H1 (cell line): Measurements from ENCODE around the gene MIXL1. TPM values are rescaled to one million over a fixed set of nuclear protein-coding genes. Genes with fewer than 3 reads are reported as not detected.

ENCODE experiments used
- CEBPB ChIP-seq: IDR thresholded peaks from 2 replicates; pipeline ENCODE4 v1.6.1; 2012; ENCODE audit warnings: low read depth, low read length
- TEAD4 ChIP-seq: IDR thresholded peaks from 2 replicates; pipeline ENCODE4 v1.6.1; 2012; ENCODE audit warnings: low read depth, low read length, inconsistent platforms, mixed read lengths
- polyA plus RNA-seq, 7 experiments: library from polyadenylated mRNA; depleted of rRNA in 3 of 7; stranded (reverse) in 5 of 7; unstranded in 2 of 7; fragments of >200 nt in 5 of 7; fragments of 200-250 nt in 2 of 7; gene quantifications; 1 replicate in 5 of 7; 2 replicates in 1 of 7; 4 replicates in 1 of 7; pipeline versions ENCODE4 v1.2.1 to v1.2.3, GENCODE V29; 2011 to 2013; ENCODE audit warnings: missing spikeins in 2 of 7, mixed read lengths in 2 of 7
- total RNA-seq: library from RNA; stranded (reverse); fragmentation: NEBNext Ultra II Directional; extraction: Animal tissue kit (Norgen Biotek cat#: 25700); gene quantifications from 2 replicates; pipeline ENCODE4 v1.2.1, GENCODE V29; 2021
- TF ChIP-seq, protein P1 (sequence below): IDR thresholded peaks from 2 replicates; pipeline ENCODE4 v1.6.1; 2012; ENCODE audit warnings: inconsistent platforms

The MIXL1 gene
- total and polyA plus RNA-seq, 2 of the 8 experiments (the other 6 are each of a cell fraction or from before 2014, with no cell fraction given): 1.5 to 1.8 TPM

DNA sequence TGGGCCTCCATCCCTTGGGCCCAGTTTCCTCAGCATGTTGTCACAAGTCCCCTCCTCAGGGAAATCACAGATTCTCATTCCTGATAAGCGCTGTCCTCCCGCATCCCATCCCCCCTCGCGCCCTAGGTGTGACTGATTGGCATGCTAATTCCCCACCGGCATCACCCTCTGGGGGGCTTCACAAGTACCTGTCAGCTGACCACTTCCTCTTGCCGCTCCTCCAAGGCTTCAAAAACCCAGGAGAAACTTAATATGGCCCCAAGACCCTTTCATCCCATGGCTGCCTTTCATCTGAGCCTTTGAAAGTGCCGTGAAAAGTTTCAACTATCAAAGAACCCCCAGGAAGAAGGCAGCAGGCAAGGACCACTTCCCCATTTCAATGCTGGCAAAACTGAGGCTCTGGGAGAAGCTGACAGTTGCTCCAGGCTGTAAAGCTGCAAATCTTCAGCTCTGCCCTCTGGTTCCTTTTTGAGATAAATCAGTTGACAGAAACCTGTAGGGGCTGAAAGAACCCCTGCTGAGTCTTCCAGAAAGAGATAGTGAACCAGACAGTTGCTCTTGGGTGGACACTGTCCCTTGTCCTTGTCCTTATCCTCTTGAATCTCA is 12.8 kb upstream of the MIXL1 start (continued):
- TF ChIP-seq, protein P1, sequence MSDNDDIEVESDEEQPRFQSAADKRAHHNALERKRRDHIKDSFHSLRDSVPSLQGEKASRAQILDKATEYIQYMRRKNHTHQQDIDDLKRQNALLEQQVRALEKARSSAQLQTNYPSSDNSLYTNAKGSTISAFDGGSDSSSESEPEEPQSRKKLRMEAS: 0 out of 2 replicates have a peak, but pooled peaks have one; percentile 33
- TF ChIP-seq CEBPB (no peak), TEAD4 (peak; percentile 30; the same call in 1 of the 2 replicates)
